Left kidney (tissue), 8 donors: ENCODE measurements around the gene HOXD8. TPM values are rescaled to one million over a fixed set of nuclear protein-coding genes. Genes with fewer than 3 reads are reported as not detected.
A peak's percentile ranks its signal among the peaks of the same experiment; 100 is the strongest.

Experiments used
- DNase-seq: peaks from one replicate; pipeline ENCODE4 v3.0.0-alpha.2; 2013
- long read RNA-seq, 8 donors: transcript quantifications; one replicate each; lab custom pipeline, GENCODE V29; 2026
- polyA plus RNA-seq: library from polyadenylated mRNA; unstranded; fragments of 120-200 nt; gene quantifications from one replicate; pipeline ENCODE4 v1.2.1, GENCODE V29; 2013; ENCODE audit not compliant: insufficient read length

The HOXD8 gene
- polyA plus RNA-seq: 170 TPM
- long read RNA-seq, donor 1, transcript HOXD8-203 (2 exons, 1,268 nt): minor isoform, 27 of 104 reads
- long read RNA-seq, donor 1, transcript HOXD8-201 (2 exons, 1,917 nt): major isoform, 40 of 104 reads
- long read RNA-seq, donor 1, partial matches to known transcripts: 7 of 104 reads
- long read RNA-seq, donor 1, other reads (novel, unspliced or antisense): 28 of 104 reads
- long read RNA-seq, donor 2, transcript HOXD8-203 (2 exons, 1,268 nt): minor isoform, 17 of 47 reads
- long read RNA-seq, donor 2, transcript HOXD8-201 (2 exons, 1,917 nt): major isoform, 26 of 47 reads
- long read RNA-seq, donor 2, partial matches to known transcripts: 0 of 47 reads
- long read RNA-seq, donor 2, other reads (novel, unspliced or antisense): 0 of 47 reads
- long read RNA-seq, donor 3, transcript HOXD8-201 (2 exons, 1,917 nt): minor isoform, 8 of 35 reads
- long read RNA-seq, donor 3, transcript HOXD8-203 (2 exons, 1,268 nt): major isoform, 10 of 35 reads
- long read RNA-seq, donor 3, partial matches to known transcripts: 0 of 35 reads
- long read RNA-seq, donor 3, other reads (novel, unspliced or antisense): 15 of 35 reads
- long read RNA-seq, donor 4, partial matches to known transcripts: 23 of 28 reads
- long read RNA-seq, donor 4, other reads (novel, unspliced or antisense): 0 of 28 reads
- long read RNA-seq, donor 5, transcript HOXD8-203 (2 exons, 1,268 nt): minor isoform, 26 of 122 reads
- long read RNA-seq, donor 5, transcript HOXD8-201 (2 exons, 1,917 nt): major isoform, 41 of 122 reads
- long read RNA-seq, donor 5, partial matches to known transcripts: 0 of 122 reads
- long read RNA-seq, donor 5, other reads (novel, unspliced or antisense): 51 of 122 reads
- long read RNA-seq, donor 6, transcript HOXD8-201 (2 exons, 1,917 nt): major isoform, 29 of 87 reads
- long read RNA-seq, donor 6, transcript HOXD8-203 (2 exons, 1,268 nt): minor isoform, 25 of 87 reads
- long read RNA-seq, donor 6, partial matches to known transcripts: 0 of 87 reads
- long read RNA-seq, donor 6, other reads (novel, unspliced or antisense): 30 of 87 reads
- long read RNA-seq, donor 7, transcript HOXD8-202 (3 exons, 1,608 nt): minor isoform, 6 of 74 reads
- long read RNA-seq, donor 7, transcript HOXD8-203 (2 exons, 1,268 nt): minor isoform, 26 of 74 reads
- long read RNA-seq, donor 7, transcript HOXD8-201 (2 exons, 1,917 nt): major isoform, 36 of 74 reads
- long read RNA-seq, donor 7, partial matches to known transcripts: 0 of 74 reads
- long read RNA-seq, donor 7, other reads (novel, unspliced or antisense): 6 of 74 reads
- long read RNA-seq, donor 8, transcript HOXD8-203 (2 exons, 1,268 nt): minor isoform, 6 of 36 reads
- long read RNA-seq, donor 8, transcript HOXD8-201 (2 exons, 1,917 nt): major isoform, 17 of 36 reads
- long read RNA-seq, donor 8, partial matches to known transcripts: 0 of 36 reads
- long read RNA-seq, donor 8, other reads (novel, unspliced or antisense): 12 of 36 reads

DNA sequence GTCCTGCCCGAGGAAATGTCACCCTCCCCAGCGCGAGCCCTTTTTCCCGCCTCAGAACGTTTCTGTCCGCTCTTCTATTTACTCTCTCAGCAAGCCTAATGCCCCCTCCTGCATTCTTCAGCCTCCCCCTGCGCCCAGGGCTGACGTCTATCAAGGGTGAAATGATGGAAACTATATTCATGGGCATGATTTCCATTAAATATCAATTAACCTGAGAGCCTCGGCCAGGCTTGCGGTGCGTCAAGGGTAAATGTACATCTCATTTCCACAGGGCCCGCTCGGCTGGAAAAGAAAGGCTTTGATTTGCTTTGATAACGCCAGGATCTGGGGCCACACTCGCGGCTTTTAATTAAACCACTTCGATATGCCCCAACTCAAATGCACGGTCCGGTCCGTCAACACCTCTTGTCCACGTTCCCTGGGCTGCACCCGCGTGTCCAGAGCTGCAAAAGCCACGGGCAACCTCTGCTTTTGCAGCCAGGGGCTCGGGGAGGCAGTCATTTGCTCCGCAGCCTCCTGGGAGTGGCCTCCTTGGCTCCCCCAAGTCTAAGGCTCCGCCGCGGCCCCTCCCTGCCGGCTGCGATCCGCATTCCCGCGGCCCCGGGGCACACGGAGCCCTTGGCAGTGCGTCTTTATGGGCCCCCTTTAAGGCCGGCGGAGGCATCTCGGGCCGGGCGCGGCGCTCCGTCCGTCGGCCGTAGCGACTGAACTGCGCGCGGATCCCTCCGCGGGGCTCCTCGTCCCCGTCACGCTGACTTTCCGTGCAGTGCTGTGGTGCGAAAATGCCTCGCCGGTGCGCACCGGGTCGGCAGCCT, at the start of gene HOXD8:
Gene HOXD8 (plus strand): TSS at position 724 of the 815 bp plus-strand sequence. CDS start 662 bp downstream, outside the sequence.
- DNase-seq: no peak

DNA sequence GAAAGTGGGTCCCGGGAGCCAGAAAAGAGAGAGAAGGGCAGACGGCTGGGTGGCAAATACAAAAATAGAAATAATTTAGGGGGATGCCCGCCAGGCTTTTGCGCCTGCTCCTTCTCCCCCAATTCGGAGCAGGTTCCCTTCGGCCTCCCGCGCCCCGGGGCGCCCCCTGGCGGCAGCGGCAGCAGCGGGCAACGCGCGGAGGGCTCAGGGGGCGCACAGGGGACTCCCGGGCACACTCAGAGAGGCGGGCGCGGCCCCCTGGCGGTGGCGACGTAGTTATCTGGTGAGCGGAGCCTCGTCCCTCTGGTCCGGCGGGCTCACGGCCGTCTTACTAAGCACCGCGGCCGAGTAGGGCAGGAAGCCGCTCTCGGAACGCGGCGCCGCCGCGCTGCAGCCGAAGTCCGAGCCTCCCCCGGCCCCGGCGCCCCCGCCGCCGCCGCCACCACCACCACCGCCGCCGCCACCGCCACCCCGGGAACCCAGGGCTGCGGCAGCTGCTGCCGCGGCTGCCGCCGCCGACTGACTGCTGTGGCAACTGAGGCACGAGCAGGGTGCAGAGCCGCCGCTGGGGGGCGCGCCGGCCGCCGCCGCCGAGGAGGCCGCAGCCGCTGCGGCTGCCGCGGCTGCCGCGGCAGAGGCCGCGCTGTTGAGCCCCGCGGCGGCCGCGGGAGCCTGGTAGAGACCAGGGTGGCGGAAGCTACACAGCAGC, 49.5 kb upstream of the HOXD8 start:
- DNase-seq: peak; percentile 48

DNA sequence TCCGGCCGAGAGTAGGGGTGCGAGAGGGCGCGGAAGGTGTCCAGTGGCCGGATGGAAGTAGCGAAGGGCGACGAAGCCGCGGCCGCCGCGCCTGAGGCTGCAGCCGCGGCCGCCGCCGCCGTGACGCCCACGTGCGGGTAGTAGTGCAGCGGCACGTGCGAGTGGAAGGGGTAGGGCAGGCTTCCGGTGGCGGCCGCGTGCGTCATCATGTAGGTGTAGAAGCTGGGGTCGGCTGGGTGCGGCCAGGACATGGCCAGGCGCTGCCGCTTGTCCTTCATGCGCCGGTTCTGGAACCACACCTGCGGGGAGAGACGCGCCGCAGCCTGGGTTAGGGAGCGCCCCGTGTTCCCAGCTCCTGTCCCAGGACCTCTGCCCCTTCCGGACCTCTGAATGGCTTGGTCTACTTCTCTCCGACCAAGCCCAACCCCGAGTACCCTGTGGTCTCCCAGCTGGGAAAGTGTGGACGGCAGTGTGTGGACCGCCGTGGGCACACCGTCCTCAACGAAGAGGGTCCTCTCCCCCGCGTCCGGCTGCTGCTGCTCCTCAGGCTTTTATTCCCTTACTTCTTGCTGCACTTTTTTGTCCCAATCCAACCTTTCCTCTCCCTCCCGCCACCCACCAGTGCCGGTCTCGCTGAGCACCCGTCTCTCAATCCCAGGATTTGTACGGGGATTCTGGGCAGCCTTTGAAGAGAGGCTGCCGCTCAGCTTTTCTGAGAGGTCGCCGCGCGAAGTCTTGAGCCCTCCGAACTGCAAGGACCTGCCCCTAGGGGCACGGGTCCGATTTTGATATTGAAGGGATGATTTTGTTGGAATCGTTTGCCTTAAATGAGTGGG, 48.7 kb upstream of the HOXD8 start:
- DNase-seq: peak; percentile 30

DNA sequence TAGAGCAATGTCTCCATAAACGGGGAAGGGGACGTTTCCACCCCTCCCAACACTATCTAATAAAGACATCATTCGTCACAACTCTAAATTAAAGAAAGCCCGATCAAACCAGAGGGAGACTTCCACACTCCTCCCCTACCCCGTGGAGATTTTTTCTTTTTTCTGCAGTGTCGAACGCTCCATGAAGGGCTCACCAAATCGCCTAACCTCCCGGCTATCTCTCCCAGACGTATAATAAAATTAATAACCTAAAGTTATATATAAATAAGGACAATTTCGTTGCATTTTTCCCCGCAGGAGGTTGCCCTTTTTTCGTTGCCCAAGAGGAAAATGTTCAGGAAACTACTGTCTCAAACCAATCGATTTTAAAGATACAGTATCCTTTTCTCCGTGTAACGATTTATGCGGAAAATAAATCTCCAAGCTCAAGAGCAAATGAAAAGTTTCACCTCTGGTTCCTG, 48.1 kb upstream of the HOXD8 start:
- DNase-seq: peak; percentile 46

DNA sequence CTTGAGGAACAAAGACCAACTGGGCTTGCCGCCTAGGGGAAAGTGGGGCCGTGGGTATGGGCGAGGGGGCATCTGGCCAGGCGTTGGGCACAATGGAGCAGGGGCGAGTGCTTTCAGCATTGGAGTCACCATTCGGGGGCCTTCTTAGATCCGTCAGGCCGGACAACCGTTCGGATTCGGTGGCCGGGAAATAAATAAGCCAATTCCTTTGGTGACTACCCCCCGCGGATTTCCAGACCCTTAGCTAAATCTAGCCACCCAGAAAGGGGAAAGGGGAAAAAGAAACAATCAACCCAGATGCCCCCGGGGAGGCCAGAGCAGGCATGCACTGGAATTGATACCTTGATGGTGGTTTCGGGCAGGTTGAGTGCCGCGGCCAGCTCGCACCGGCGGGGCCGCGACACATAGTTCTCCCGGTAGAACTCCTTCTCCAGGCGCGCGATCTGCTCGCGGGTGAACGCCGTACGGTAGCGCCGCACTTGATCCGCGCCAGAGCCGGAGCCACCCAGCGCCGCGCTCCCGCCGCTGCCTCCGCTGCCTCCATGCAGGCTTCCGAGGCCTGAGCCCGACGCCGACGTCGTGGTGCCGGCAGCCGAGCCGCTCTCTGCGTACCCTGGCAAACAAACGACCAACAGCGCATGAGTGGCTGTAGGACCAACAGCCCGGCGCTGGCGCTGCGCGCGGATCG, 47.5 kb upstream of the HOXD8 start:
- DNase-seq: peak; percentile 28

DNA sequence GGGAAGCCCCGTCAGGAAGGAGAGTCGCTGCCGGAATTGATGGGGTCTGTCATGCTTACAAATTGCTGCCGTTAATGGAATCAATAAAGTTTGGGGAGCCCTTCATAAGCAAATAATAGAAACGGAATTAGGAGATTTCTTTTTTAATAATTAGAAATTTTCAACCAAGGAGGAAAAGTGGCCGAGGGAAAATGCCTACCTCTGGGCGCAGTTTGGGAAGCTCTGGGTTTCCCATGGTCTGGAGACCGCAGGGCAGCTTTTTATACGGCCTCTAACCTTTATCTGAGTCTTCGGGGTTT, 47.0 kb upstream of the HOXD8 start:
- no peak for DNase-seq

DNA sequence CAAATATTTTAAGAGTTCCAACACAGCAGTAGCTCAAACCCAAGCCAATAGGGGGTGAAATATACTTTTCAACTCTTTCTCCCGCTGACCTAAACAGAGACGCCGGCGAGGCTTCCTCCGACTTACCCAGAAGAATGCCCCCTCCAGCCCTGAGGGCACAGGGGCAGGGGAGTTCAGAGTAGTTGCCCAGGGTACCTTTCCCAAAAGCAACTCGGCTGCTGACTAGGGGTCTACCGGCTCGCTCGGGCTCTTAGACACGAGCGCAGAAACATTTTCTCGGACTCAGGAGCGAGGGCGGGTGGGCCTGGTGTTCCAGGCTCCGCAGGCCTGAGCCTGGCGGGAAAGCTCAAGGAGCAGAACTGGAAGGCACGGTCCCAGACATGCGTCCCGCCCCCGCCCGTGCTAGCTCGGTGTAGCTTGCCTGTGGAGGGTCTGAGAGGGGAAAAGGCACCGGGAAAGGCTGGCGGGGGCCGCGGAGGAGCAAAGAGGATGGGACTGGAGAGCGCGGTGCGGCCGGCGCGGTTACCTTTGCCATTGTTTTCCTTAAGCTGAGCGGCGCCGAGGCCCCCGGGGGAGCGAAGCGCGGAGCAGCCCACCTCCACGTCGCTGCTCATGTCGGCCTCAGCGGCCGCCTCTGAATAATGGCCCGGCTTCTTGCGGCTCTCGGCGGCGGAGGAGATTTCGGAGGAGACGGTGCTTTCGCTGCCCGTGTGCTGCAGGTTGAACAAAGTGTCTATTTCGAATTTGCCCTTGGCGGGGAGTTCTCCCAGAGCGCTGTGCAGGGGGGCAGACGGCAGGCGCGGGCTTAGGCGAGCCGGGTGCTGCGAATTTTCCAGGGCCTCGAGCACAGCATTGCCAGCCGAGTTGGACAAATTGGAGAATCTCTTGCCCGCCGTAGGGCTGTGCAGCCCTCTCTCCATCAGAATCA, 46.4 kb upstream of the HOXD8 start:
- peak; percentile 25 for DNase-seq

DNA sequence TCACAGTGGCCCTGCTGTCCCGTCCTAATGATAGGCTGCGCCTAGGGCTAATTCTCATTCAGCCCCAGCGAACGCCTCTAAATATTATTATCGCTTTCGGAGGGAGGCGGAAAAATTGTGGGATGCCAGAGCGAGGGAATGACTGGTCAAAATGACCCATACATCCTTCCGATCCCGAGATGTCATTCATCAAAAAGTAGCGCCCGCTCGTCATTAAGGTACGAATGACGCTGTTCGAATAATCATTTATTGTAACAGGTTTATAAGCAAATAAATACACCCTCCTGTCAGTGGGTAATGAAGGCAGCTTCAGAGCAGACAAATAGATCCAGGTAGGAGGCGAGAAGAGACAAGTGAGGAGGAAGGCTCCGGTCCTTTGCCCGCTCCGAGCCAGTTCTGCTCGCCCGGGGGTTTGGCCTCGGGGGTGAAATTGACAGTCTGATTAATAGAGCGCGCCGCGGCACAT, 45.7 kb upstream of the HOXD8 start, which contains the start of gene EVX2:
Gene EVX2 (minus strand): TSS at position 167 of the 466 bp plus-strand sequence. CDS start 186 bp downstream, outside the sequence.
- DNase-seq: no peak

DNA sequence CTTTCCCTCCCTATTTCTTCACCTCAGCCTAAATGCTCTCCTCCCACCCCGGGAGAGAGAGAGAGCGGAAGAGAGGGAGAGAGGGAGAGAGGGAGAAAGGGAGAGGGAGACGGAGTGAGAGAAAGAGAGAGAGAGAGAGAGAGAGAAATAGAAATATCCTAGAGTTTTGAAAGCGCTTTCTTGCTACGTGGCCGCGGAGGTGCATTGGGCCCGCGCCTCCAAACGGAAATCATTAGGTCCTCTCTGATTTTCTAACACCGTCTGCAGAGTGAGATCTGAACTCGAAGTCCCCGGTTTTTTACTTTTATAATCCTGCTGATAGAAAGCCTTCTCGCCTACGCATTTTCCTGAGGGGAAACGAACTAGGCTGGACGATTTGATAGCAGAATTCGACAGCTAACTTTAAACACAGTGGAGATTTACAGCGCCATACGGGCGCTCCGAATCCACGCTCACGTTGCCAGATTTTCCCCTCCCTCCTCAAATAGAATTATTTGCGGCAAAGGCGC, 44.8 kb upstream of the HOXD8 start:
- DNase-seq: no peak

DNA sequence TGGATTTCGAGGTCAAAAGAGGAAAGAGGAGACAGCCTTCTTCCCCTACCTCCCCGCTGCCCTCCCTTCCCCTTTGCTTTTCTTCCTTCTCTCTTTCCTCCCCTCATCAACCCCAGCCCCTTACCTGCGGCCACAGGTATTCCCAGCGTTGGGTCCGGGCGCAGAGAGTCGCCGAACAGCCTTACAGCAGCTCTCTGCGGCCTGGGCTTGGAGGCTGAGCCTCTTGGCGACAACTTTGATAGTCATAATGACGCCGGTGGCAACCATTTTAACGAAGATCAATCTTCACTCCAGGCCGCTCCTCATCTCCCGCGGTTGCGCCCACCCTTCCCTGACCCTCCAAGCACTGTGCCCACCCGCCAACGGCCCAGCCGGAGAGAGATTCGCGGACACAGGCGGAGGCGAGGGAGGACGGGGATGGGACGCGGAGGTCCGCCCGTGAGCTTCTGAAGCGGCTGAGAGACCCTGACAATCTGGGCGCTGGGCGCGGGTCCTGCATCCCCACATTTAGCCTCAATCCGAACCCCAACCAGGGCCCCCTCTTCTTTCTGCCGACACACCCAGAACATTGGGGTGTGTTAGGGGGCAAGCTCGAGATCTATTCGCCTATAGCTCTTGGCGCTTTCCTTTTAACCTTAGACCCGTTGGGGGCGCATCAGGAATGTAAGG, 44.3 kb upstream of the HOXD8 start:
- no peak for DNase-seq

DNA sequence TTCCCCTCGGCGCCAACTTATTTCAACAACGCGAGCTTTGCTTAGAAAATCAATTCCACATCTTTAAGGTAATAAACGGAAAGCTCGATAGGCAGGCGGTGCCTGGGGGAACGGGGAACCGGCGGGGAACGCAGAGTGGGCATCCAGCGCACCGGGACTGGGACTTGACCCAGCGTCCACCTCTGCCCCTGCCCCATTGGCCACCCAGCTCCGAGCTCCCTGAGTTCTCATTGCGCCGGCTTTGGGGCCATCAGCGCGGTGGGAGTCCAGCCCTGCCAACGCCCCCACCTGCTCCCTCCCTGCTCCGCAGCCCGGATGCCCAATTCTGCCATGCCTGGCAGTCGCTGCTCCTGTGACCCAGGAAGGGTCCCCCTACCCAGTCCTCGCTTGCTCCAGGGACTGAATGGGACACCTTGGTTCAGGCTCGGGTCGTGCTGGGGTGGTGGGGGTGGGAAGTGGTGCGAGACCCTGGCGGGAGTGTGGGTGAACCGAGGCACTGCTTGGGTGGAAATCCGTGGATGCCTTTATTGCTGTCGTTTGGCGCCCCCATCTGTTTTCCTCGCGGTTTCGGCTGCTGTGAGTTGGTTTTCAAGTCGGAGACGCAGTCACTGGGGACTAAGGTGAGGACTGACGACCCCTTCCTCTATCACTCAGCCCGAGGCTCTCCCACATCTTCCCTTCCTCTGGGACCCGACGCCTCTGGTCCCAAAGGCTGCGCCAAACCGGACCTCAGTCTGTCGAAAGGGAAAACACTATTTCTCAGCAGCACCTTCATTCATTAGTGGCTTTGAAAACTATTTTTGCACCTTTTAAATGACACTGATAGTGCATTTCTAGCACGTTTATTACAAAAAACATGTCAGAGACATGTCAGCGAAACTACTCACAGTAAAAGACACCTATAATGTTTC, 43.4 kb upstream of the HOXD8 start:
- no peak for DNase-seq

DNA sequence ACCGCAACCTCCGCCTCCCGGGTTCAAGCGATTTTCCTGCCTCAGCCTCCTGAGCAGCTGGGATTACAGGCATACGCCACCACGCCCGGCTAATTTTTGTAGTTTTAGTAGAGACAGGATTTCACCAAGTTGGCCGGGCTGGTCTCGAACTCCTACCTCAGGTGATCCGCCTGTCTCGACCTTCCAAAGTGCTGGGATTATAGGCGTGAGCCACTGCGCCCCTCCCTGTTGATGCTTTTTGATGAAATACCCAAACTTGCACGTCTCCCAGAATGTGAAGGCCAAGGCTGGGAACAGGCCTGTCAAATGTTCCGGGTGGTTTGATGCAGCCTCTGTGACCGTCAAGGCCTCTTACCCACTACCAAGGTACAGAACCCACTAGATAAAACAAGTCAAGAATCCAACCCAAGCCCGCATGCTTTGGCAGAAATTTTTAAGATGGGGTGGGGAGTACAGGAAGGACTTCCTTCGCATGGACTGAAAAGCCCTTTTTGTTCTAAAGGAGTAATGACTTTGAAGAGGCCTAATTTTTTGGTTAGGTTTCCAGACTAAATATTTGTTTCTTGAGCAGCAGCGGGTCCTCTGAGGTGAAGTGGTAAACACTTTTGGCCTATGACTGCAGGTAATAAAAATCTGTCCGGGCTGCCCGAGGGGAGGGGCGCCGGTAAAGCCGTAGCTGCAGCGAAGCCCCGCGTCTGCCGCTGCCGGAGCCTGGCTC, 42.0 kb upstream of the HOXD8 start:
- DNase-seq: no peak

DNA sequence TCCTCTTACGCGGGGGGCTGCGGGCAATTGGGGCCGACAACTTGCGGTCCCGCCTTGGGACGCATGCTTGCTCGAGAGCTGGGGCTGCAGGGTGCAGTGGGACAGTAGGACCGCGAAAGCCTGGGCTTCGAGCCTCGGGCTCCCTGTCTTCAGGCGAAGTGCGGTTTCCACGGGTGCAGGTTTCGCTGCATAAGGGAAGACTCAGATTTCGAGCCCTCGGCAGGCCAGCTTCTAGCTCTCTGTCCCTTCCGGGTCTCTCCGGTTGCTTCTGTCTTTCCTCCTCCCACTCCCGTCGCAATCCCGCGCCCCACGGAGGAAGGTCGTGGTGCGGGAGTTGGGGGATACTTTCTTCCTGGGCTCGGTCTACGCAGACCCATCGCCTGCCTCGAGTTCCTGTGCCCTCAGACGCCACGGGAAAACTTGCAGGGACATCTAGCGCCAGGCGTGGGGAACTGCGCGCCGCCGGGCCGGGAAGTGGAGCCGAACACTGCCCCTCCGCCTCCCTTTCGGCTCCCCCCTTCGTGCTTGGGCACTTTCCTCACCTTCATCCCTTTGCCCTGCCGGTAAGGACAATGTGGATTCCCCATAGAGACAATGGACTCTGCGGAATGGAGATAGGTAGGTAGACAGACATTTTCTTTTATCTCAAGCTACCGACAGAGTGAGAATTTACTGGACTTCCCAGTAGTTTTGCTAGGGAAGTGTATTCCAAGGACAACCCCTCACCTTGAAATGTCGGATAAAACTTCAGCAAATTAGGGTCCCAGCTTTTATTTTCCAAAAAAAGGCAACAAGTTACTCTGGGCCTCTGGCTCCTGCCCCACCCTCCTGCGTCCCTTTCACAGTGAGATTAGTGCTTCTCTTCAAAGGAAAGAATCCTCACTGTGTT, 41.2 kb upstream of the HOXD8 start:
- no peak for DNase-seq
